Heart left ventricle (tissue), 13 donors: ENCODE measurements around the gene IRAK1BP1.

Experiments
- POLR2A ChIP-seq, 2 donors: fragments of 450-650 bp; IDR thresholded peaks; one replicate each; pipeline ENCODE4 v1.6.1; 2017; ENCODE audit warnings: antibody characterized with exemption in 2 of 2, mild to moderate bottlenecking in 2 of 2, moderate library complexity in 2 of 2
- TF ChIP-seq, protein P1 (sequence below), 12 donors: fragments of 200-600 bp; sonication (generic) in 4 of 12; IDR thresholded peaks; one replicate each; pipeline versions ENCODE4 v1.5.0 to v1.8.0; 2018 to 2022; ENCODE audit warnings: antibody characterized with exemption in 12 of 12, mild to moderate bottlenecking in 5 of 12
- donor health status: ischemic (EF 13 %, LVEDD 7.1; RV severe dilation, severe dysfunction).
- donor health status: DM: no; HTN: yes; CAD: no.
- donor health status: DM: no; HTN: no; CAD: no.
- donor health status: ischemic (EF 25% LVEDD 6.9; RV normal size, moderate dysfunction).
- donor health status: ischemic (EF 25% LVEDD 5.7; RV mildly dilated, moderate dysfunction).
- donor health status: ischemic (EF 35%, LVEDD 5.7; RV mildly dilated, moderate dysfunction).
- donor health status: nonischemic (EF 11% LVEDD 7.7; RV severe dilation, severe dysfunction).
- donor health status: DM: yes; HTN: yes; CAD: no.
- donor health status: PGD.
- donor health status: ischemic (EF 29% LVEDD 5.4; RV normal size, mild dysfunction).
- donor health status: nonischemic (EF 23%, LVEDD 6.1; RV moderate dilation, normal function).

DNA sequence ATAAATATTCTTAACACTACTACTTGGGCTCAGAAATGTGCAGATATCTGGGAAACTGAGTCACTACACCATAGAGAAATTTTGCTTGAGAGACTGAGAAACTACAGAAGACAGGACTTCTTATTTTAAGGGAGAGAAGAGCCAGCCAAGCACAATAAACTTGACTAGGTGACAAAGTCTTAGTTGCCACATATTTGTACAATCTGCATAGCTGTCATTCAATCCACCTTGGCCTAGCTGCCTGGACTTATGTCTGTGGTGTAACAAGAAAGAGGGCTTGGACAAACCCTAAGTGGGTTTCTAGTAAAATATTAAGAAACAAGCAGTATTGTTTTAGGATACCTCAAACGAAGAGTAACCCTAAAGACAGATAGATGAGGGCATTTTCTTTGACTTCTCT is 21.8 kb upstream of the IRAK1BP1 start:
- TF ChIP-seq POLR2A (IDR thresholded peaks at IDR 0.05) = no peak
- TF ChIP-seq, protein P1, sequence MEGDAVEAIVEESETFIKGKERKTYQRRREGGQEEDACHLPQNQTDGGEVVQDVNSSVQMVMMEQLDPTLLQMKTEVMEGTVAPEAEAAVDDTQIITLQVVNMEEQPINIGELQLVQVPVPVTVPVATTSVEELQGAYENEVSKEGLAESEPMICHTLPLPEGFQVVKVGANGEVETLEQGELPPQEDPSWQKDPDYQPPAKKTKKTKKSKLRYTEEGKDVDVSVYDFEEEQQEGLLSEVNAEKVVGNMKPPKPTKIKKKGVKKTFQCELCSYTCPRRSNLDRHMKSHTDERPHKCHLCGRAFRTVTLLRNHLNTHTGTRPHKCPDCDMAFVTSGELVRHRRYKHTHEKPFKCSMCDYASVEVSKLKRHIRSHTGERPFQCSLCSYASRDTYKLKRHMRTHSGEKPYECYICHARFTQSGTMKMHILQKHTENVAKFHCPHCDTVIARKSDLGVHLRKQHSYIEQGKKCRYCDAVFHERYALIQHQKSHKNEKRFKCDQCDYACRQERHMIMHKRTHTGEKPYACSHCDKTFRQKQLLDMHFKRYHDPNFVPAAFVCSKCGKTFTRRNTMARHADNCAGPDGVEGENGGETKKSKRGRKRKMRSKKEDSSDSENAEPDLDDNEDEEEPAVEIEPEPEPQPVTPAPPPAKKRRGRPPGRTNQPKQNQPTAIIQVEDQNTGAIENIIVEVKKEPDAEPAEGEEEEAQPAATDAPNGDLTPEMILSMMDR (IDR thresholded peaks at IDR 0.05) = no peak
